ENCODE data around the gene FIBP. TPM values are rescaled to one million over a fixed set of nuclear protein-coding genes. Genes with fewer than 3 reads are reported as not detected.
"Not testable (repeated sequence)": the region's sequence is repeated elsewhere in the genome, so short reads cannot be mapped to it uniquely, and the experiment has no call there.

FIBP gene
- total RNA-seq, 1 donor from 2014 or later, result 42.2 TPM

GRCh38 chr11:65897020-65897471, 8.8 kb upstream of the FIBP start:
- Histone ChIP-seq H3K9me3 (replicated peaks) (no peaks in the 10 kb centered on the region), H3K4me1 (peaks cover 52% of the 10 kb centered on the region), H3K36me3 (no peaks in the 10 kb centered on the region), H3K27me3 (ENCODE audit: low read depth) (peaks cover 15% of the 10 kb centered on the region), H3K27ac (replicated peaks) (no peak overlapping the region), H3K4me3 (no peak overlapping the region)
- DNase-seq, result no peak
- no peak for TF ChIP-seq CTCF (IDR thresholded peaks at IDR 0.05; ENCODE audit: borderline replicate concordance)
- intact Hi-C loops (cut with micrococcal nuclease), result no loop called here

GRCh38 chr11:65896034-65896999, 8.0 kb upstream of the FIBP start:
- DNase-seq, result no peak

GRCh38 chr11:65895482-65895981, 7.3 kb upstream of the FIBP start:
- intact Hi-C loops (cut with micrococcal nuclease), result no loop called here
- Histone ChIP-seq H3K9me3 (replicated peaks) (no peaks in the 10 kb centered on the region), H3K36me3 (no peaks in the 10 kb centered on the region), H3K4me3 (no peak overlapping the region), H3K27ac (replicated peaks) (no peak overlapping the region), H3K27me3 (ENCODE audit: low read depth) (peaks cover 15% of the 10 kb centered on the region), H3K4me1 (peaks cover 63% of the 10 kb centered on the region)
- no peak for TF ChIP-seq CTCF (IDR thresholded peaks at IDR 0.05; ENCODE audit: borderline replicate concordance)
- DNase-seq, result no peak

More at GRCh38 chr11:65896034-65896999, 8.0 kb upstream of the FIBP start:
- no peaks in the 10 kb centered on the region for H3K9me3 ChIP-seq (replicated peaks)
- H3K27ac ChIP-seq (replicated peaks), result no peak overlapping the region
- H3K27me3 ChIP-seq (ENCODE audit: low read depth), result peaks cover 15% of the 10 kb centered on the region
- H3K4me3 ChIP-seq, result no peak overlapping the region
- intact Hi-C loops (cut with micrococcal nuclease), result no loop called here
- H3K4me1 ChIP-seq, result peaks cover 59% of the 10 kb centered on the region
- no peak for TF ChIP-seq CTCF (IDR thresholded peaks at IDR 0.05; ENCODE audit: borderline replicate concordance)
- H3K36me3 ChIP-seq, result no peaks in the 10 kb centered on the region

GRCh38 chr11:65894034-65894591, 5.8 kb upstream of the FIBP start:
- DNase-seq, result peak; percentile 64
- intact Hi-C loops (cut with micrococcal nuclease), result no loop called here
- Histone ChIP-seq H3K36me3 (no peaks in the 10 kb centered on the region), H3K27me3 (ENCODE audit: low read depth) (peaks cover 3% of the 10 kb centered on the region), H3K4me3 (peak overlapping the region; percentile 81), H3K9me3 (replicated peaks) (no peaks in the 10 kb centered on the region), H3K4me1 (peaks cover 59% of the 10 kb centered on the region), H3K27ac (replicated peaks) (peak overlapping the region; percentile 99)
- no peak for TF ChIP-seq CTCF (IDR thresholded peaks at IDR 0.05; ENCODE audit: borderline replicate concordance)

- H3K4me1 ChIP-seq, result peaks cover 64% of the 10 kb centered on the region
- DNase-seq, result no peak
These were observed 4.5 kb upstream of the FIBP start for GRCh38 chr11:65892661-65893317.

GRCh38 chr11:65892137-65892540, 3.9 kb upstream of the FIBP start:
- H3K4me1 ChIP-seq, result peaks cover 70% of the 10 kb centered on the region
- H3K9me3 ChIP-seq (replicated peaks); H3K36me3 ChIP-seq; DNase-seq; H3K27me3 ChIP-seq (ENCODE audit: low read depth); intact Hi-C loops (cut with micrococcal nuclease): not testable (repeated sequence)
- H3K27ac ChIP-seq (replicated peaks), result peak overlapping the region; percentile 99
- H3K4me3 ChIP-seq, result peak overlapping the region; percentile 81

More at GRCh38 chr11:65892661-65893317, 4.5 kb upstream of the FIBP start:
- Histone ChIP-seq H3K4me3 (peak overlapping the region; percentile 81), H3K27ac (replicated peaks) (peak overlapping the region; percentile 99), H3K27me3 (ENCODE audit: low read depth) (no peaks in the 10 kb centered on the region), H3K9me3 (replicated peaks) (no peaks in the 10 kb centered on the region), H3K36me3 (no peaks in the 10 kb centered on the region)
- intact Hi-C loops (cut with micrococcal nuclease), result no loop called here
- no peak for TF ChIP-seq CTCF (IDR thresholded peaks at IDR 0.05; ENCODE audit: borderline replicate concordance)

Measured in left ventricle myocardium inferior (tissue), 1 donor.